Gastroesophageal sphincter (tissue), 4 donors: ENCODE measurements around the gene KLF2. TPM values are rescaled to one million over a fixed set of nuclear protein-coding genes. Genes with fewer than 3 reads are reported as not detected.

ENCODE experiments used
- total RNA-seq, 4 donors: library from RNA; depleted of rRNA; stranded (reverse); fragments of >200 nt; gene quantifications; one replicate each; pipeline ENCODE4 v1.1.0, GENCODE V29; 2016

KLF2 gene
- total RNA-seq, 4 donors from 2014 or later, result 29.4 to 40.0 (median 34.9) TPM

Other genes starting within 250 kb of the KLF2 start
- 100 to 1,000 TPM; 351 to 486 (median 404) TPM for gene TPM4, start 248.3 kb upstream of the KLF2 start, total RNA-seq
- 10 to 100 TPM; 32.4 to 52.5 (median 44.9) TPM for gene RAB8A, start 212.9 kb upstream of the KLF2 start, total RNA-seq
- under 1 TPM in 2 of 4 donors, not detected in 2; 0.87 to 0.94 TPM for gene HSH2D, start 181.1 kb upstream of the KLF2 start, total RNA-seq
- not detected for gene CIB3, start 151.3 kb upstream of the KLF2 start, total RNA-seq
- 100 to 1,000 TPM in 2 of 4 donors, 10 to 100 TPM in 2; 90.1 to 126 (median 104) TPM for gene FAM32A, start 139.4 kb upstream of the KLF2 start, total RNA-seq
- 100 to 1,000 TPM in 2 of 4 donors, 10 to 100 TPM in 2; 62.0 to 140 (median 105) TPM for gene AP1M1, start 126.9 kb upstream of the KLF2 start, total RNA-seq
- gene EPS15L1, start 147.1 kb downstream of the KLF2 start, total RNA-seq, result 10 to 100 TPM in 3 of 4 donors, 1 to 10 TPM in 1; 8.4 to 22.1 (median 15.2) TPM
- not detected for gene CALR3, start 171.3 kb downstream of the KLF2 start, total RNA-seq
- 10 to 100 TPM in 3 of 4 donors, 1 to 10 TPM in 1; 8.1 to 12.3 (median 11.9) TPM for gene C19orf44, start 171.6 kb downstream of the KLF2 start, total RNA-seq
- gene CHERP, start 217.6 kb downstream of the KLF2 start, total RNA-seq, result 10 to 100 TPM in 1 of 4 donors, 1 to 10 TPM in 3; 5.7 to 12.7 (median 6.6) TPM
- 10 to 100 TPM; 24.9 to 35.5 (median 29.7) TPM for gene SLC35E1, start 247.6 kb downstream of the KLF2 start, total RNA-seq